ENCODE results near the gene COLEC12.

DNA sequence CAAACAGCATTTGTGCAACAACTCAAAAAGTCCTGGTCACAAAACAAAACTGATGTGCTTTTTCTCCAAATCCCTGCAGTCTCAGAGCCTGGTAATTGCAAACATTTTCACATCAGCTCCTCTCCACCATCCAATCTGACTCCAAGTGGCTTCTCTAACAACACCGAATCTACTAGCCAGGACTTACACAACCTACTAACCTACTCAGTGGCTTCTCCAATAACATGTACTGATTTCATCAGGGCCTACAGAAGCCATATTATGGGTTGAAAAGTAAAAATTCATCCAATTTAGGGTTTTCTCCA, 104.3 kb downstream of the COLEC12 start:
- TF ChIP-seq, protein P1, sequence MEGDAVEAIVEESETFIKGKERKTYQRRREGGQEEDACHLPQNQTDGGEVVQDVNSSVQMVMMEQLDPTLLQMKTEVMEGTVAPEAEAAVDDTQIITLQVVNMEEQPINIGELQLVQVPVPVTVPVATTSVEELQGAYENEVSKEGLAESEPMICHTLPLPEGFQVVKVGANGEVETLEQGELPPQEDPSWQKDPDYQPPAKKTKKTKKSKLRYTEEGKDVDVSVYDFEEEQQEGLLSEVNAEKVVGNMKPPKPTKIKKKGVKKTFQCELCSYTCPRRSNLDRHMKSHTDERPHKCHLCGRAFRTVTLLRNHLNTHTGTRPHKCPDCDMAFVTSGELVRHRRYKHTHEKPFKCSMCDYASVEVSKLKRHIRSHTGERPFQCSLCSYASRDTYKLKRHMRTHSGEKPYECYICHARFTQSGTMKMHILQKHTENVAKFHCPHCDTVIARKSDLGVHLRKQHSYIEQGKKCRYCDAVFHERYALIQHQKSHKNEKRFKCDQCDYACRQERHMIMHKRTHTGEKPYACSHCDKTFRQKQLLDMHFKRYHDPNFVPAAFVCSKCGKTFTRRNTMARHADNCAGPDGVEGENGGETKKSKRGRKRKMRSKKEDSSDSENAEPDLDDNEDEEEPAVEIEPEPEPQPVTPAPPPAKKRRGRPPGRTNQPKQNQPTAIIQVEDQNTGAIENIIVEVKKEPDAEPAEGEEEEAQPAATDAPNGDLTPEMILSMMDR (IDR thresholded peaks at IDR 0.05; ENCODE audit: low read depth, low read length), result no peak
- TF ChIP-seq EZH2phosphoT487 (IDR thresholded peaks at IDR 0.05; ENCODE audit: low read depth), result no peak

Measured in OCI-LY3 (cell line).